SK-N-SH (cell line): ENCODE measurements around the gene FRMD3. TPM values are rescaled to one million over a fixed set of nuclear protein-coding genes. Genes with fewer than 3 reads are reported as not detected.
A peak's percentile ranks its signal among the peaks of the same experiment; 100 is the strongest.

ENCODE experiments used
- CTCF ChIA-PET: fragments of 300-600, 350-600 bp; formaldehyde crosslinking; extraction: SDS; loops from one replicate; lab custom pipeline; 2021; lab: Yijun Ruan, JAX
- POLR2A ChIA-PET: fragments of 350-600 bp; sonication (Branson Sonifier 250); formaldehyde crosslinking; extraction: SDS; loops from one replicate; lab custom pipeline; 2020; ENCODE audit warnings: antibody characterized with exemption, inconsistent platforms; lab: Yijun Ruan, JAX
- DNase-seq: peaks from one replicate; pipeline ENCODE4 v3.0.0; 2012
- H2AFZ ChIP-seq: fragments of 200-600 bp; sonication (generic); 2 replicates; pipeline ENCODE4 v1.8.1; 2016; ENCODE audit warnings: antibody characterized with exemption, mild to moderate bottlenecking, low read depth
- H3F3A ChIP-seq: fragments of 200-600 bp; sonication (generic); replicated peaks from 2 replicates; pipeline ENCODE3; 2016; ENCODE audit warnings: antibody characterized with exemption, mild to moderate bottlenecking; ENCODE audit not compliant: insufficient read depth
- H3K27ac ChIP-seq, 2 experiments: fragments of 200-500 bp in 1 of 2; fragments of 200-600 bp in 1 of 2; sonication (Bioruptor generic) in 1 of 2; sonication (generic), shearing (Covaris generic) in 1 of 2; 2 replicates each; pipeline versions ENCODE4 v1.5.1 to v1.6.1; 2014 to 2016; ENCODE audit warnings: low read depth in 2 of 2, inconsistent platforms in 1 of 2, low read length in 1 of 2, mild to moderate bottlenecking in 1 of 2, mixed read lengths in 1 of 2
- H3K27me3 ChIP-seq: fragments of 200-600 bp; sonication (generic), shearing (Covaris generic); 2 replicates; pipeline ENCODE4 v1.6.1; 2016; ENCODE audit warnings: mixed run types; ENCODE audit not compliant: insufficient read depth
- H3K36me3 ChIP-seq, 2 experiments: fragments of 200-500 bp in 1 of 2; fragments of 200-600 bp in 1 of 2; sonication (Bioruptor generic) in 1 of 2; sonication (generic) in 1 of 2; replicated peaks in 1 of 2; 2 replicates each; pipeline versions ENCODE3 to v1.5.1; 2014 to 2016; ENCODE audit warnings: low read length in 1 of 2, mild to moderate bottlenecking in 1 of 2; ENCODE audit not compliant: insufficient read depth in 2 of 2, control insufficient read depth in 1 of 2
- H3K4me1 ChIP-seq, 2 experiments: fragments of 200-500 bp in 1 of 2; fragments of 200-600 bp in 1 of 2; sonication (Bioruptor generic) in 1 of 2; sonication (generic), shearing (Covaris generic) in 1 of 2; 2 replicates each; pipeline versions ENCODE4 v1.5.1 to v1.6.1; 2014 to 2016; ENCODE audit warnings: low read depth in 1 of 2, low read length in 1 of 2, mixed run types in 1 of 2; ENCODE audit not compliant: insufficient read depth in 2 of 2, control insufficient read depth in 1 of 2
- H3K4me2 ChIP-seq: fragments of 200-600 bp; sonication (generic), shearing (Covaris generic); 2 replicates; pipeline ENCODE4 v1.6.1; 2017; ENCODE audit warnings: mixed run types
- H3K4me3 ChIP-seq, 2 experiments: fragments of 200-500 bp in 1 of 2; fragments of 200-600 bp in 1 of 2; sonication (Bioruptor generic) in 1 of 2; sonication (generic), shearing (Covaris generic) in 1 of 2; 2 replicates each; pipeline versions ENCODE4 v1.5.1 to v1.8.1; 2014 to 2016; ENCODE audit warnings: low read depth in 2 of 2, inconsistent platforms in 1 of 2, low read length in 1 of 2, mild to moderate bottlenecking in 1 of 2, mixed read lengths in 1 of 2, moderate library complexity in 1 of 2
- H3K79me2 ChIP-seq: fragments of 200-600 bp; sonication (generic); 2 replicates; pipeline ENCODE4 v1.8.1; 2017; ENCODE audit warnings: mild to moderate bottlenecking; ENCODE audit not compliant: insufficient read depth
- H3K9ac ChIP-seq: fragments of 200-600 bp; sonication (generic); 2 replicates; pipeline ENCODE4 v1.6.1; 2017; ENCODE audit warnings: mixed run types
- H3K9me2 ChIP-seq: fragments of 200-600 bp; sonication (generic); 2 replicates; pipeline ENCODE4 v1.6.1; 2017; ENCODE audit warnings: mixed run types
- H3K9me3 ChIP-seq: fragments of 200-600 bp; sonication (generic); 2 replicates; pipeline ENCODE4 v1.6.1; 2017; ENCODE audit warnings: mixed run types, mild to moderate bottlenecking, moderate library complexity
- H4K20me1 ChIP-seq: fragments of 200-600 bp; sonication (generic); 2 replicates; pipeline ENCODE4 v1.6.1; 2017; ENCODE audit warnings: mild to moderate bottlenecking, mixed run types; ENCODE audit not compliant: insufficient read depth
- CHD2 ChIP-seq: fragments of 150-350 bp; IDR thresholded peaks from 2 replicates; pipeline ENCODE4 v1.6.1; 2018; ENCODE audit warnings: low read length; ENCODE audit not compliant: partially characterized antibody
- CTCF ChIP-seq: fragments of 200-600 bp; sonication (generic); IDR thresholded peaks from 2 replicates; pipeline ENCODE4 v1.6.1; 2017; ENCODE audit warnings: antibody characterized with exemption, mild to moderate bottlenecking, moderate library complexity
- ELF1 ChIP-seq: IDR thresholded peaks from 2 replicates; pipeline ENCODE4 v1.4.0; 2012
- EP300 ChIP-seq, 2 experiments: IDR thresholded peaks; 2 replicates each; pipeline versions ENCODE4 v1.4.0 to v1.6.1; 2012; ENCODE audit warnings: borderline replicate concordance in 1 of 2, low read depth in 1 of 2, low read length in 1 of 2
- EZH2phosphoT487 ChIP-seq: fragments of 200-600 bp; sonication (generic); IDR thresholded peaks from 2 replicates; pipeline ENCODE4 v1.6.1; 2017; ENCODE audit warnings: low read depth, mixed run types, mild to moderate bottlenecking, antibody characterized with exemption, moderate library complexity, borderline replicate concordance
- FOXJ3 ChIP-seq: sonication (generic); formaldehyde crosslinking; IDR thresholded peaks from 2 replicates; pipeline ENCODE4 v1.5.1; 2020; ENCODE audit warnings: mild to moderate bottlenecking, missing genetic modification reagents
- GATA2 ChIP-seq: sonication (generic); formaldehyde crosslinking; IDR thresholded peaks from 2 replicates; pipeline ENCODE4 v1.5.0; 2020; ENCODE audit warnings: mild to moderate bottlenecking, missing genetic modification reagents
- IRF3 ChIP-seq: fragments of 150-350 bp; IDR thresholded peaks from 2 replicates; pipeline ENCODE4 v1.6.1; 2016; ENCODE audit warnings: mild to moderate bottlenecking, low read depth, low read length
- JUND ChIP-seq: IDR thresholded peaks from 2 replicates; pipeline ENCODE4 v1.4.0; 2012
- MEF2A ChIP-seq: IDR thresholded peaks from 2 replicates; pipeline ENCODE4 v1.4.0; 2012; ENCODE audit warnings: low read depth, borderline replicate concordance
- MXI1 ChIP-seq: IDR thresholded peaks from 2 replicates; pipeline ENCODE4 v1.6.1; 2012; ENCODE audit warnings: mild to moderate bottlenecking, low read depth, low read length, improper control_type of control experiment
- NFIC ChIP-seq: IDR thresholded peaks from 2 replicates; pipeline ENCODE4 v1.4.0; 2012; ENCODE audit warnings: borderline replicate concordance
- POLR2AphosphoS5 ChIP-seq: IDR thresholded peaks from 2 replicates; pipeline ENCODE4 v1.6.1; 2012; ENCODE audit warnings: low read depth, low read length
- RAD21 ChIP-seq: IDR thresholded peaks from 2 replicates; pipeline ENCODE4 v1.6.1; 2012; ENCODE audit warnings: mild to moderate bottlenecking, low read length
- RCOR1 ChIP-seq: fragments of 150-350 bp; IDR thresholded peaks from 2 replicates; pipeline ENCODE4 v1.6.1; 2017; ENCODE audit warnings: antibody characterized with exemption, low read length
- RXRA ChIP-seq: IDR thresholded peaks from 2 replicates; pipeline ENCODE4 v1.4.0; 2012; ENCODE audit warnings: low read depth, mild to moderate bottlenecking, borderline replicate concordance
- SMC3 ChIP-seq: IDR thresholded peaks from 2 replicates; pipeline ENCODE4 v1.6.1; 2012; ENCODE audit warnings: low read depth, low read length, improper control_type of control experiment
- YY1 ChIP-seq: IDR thresholded peaks from 2 replicates; pipeline ENCODE4 v1.4.0; 2012; ENCODE audit warnings: low read depth, mild to moderate bottlenecking
- WGBS: methylation state at CpG from one replicate; pipeline ENCODE4 v1.1.6; 2017; ENCODE audit warnings: low lambda C conversion rate; 5-methylcytosine and 5-hydroxymethylcytosine counted together
- polyA plus RNA-seq, 3 experiments: library from polyadenylated mRNA; depleted of rRNA; stranded (reverse); fragments of >200 nt; gene quantifications; 2 replicates each; pipeline ENCODE4 v1.2.3, GENCODE V29; 2012

FRMD3 gene
- polyA plus RNA-seq, 1 of the 3 experiments (the other 2 are of a cell fraction), result 0.89 TPM

- Histone ChIP-seq H3F3A (peaks cover 5% of the 10 kb centered on the region), H3K27me3 (no peaks in the 10 kb centered on the region), H3K4me1 (peaks cover 0 to 17% of the 10 kb centered on the region in 2 experiments; a peak in 3 of 4 replicates), H3K4me2 (peak overlapping the region; percentile 89), H3K36me3 (no peaks in the 10 kb centered on the region), H3K9me3 (no peaks in the 10 kb centered on the region), H3K4me3 (peak overlapping the region; percentile 80 to 83), H3K9ac (peak overlapping the region; percentile 47; the same call in 1 of the 2 replicates), H4K20me1 (no peaks in the 10 kb centered on the region), H3K79me2 (no peaks in the 10 kb centered on the region), H3K27ac (peak overlapping the region; percentile 57 to 93; a peak in 3 of 4 replicates), H3K9me2 (no peaks in the 10 kb centered on the region), H2AFZ (peak overlapping the region; percentile 96)
- TF ChIP-seq RCOR1, result 0 out of 2 replicates have a peak, but pooled peaks have one; percentile 47
- TF ChIP-seq RXRA, result no peak
- no peak for TF ChIP-seq JUND
- TF ChIP-seq RAD21, result peak; percentile 82
- TF ChIP-seq MEF2A, result no peak
- TF ChIP-seq SMC3, result peak; percentile 55
- TF ChIP-seq MXI1, result peak; percentile 59; the same call in 1 of the 2 replicates
- TF ChIP-seq IRF3, result no peak
- TF ChIP-seq CTCF, result peak; percentile 45
- 2% methylated on average over 29 of the region's 40 CpGs for WGBS
- ChIA-PET POLR2A (interaction anchor here (0.8 to 1.3 kb wide), 8 partner anchors 17 to 318 kb away, joined by 3 to 5 read pairs (median 4); partner anchors contain the start of gene FRMD3), CTCF (interaction anchor here (0.6 to 3.7 kb wide), 38 partner anchors 9 to 621 kb away, joined by 3 to 43 read pairs (median 3); partner anchors contain the start of gene FRMD3)
- peak; percentile 84 for DNase-seq
Observed at GRCh38 chr9:83219154-83219923, 318.9 kb downstream of the FRMD3 start.

- no peaks in the 10 kb centered on the region for H4K20me1 ChIP-seq
- no peaks in the 10 kb centered on the region for H3K36me3 ChIP-seq
- no peak for DNase-seq
- peak overlapping the region; percentile 96 for H2AFZ ChIP-seq
- peaks cover 0 to 17% of the 10 kb centered on the region in 2 experiments; a peak in 3 of 4 replicates for H3K4me1 ChIP-seq
- H3K27ac ChIP-seq, result no peak overlapping the region
- no peaks in the 10 kb centered on the region for H3K27me3 ChIP-seq
- H3K4me2 ChIP-seq, result peak overlapping the region; percentile 89
- H3K9ac ChIP-seq, result no peak overlapping the region; the same call in 1 of the 2 replicates
- no peaks in the 10 kb centered on the region for H3K9me2 ChIP-seq
- H3K79me2 ChIP-seq, result no peaks in the 10 kb centered on the region
- peaks cover 5% of the 10 kb centered on the region for H3F3A ChIP-seq
- TF ChIP-seq YY1, result no peak
- no peak for TF ChIP-seq POLR2AphosphoS5
- no peak for TF ChIP-seq ELF1
- TF ChIP-seq CTCF, result no peak
- no peak for TF ChIP-seq NFIC
- TF ChIP-seq EZH2phosphoT487, result no peak
- no peak for TF ChIP-seq FOXJ3 (CRISPR knock-in tag)
- TF ChIP-seq RAD21, result no peak
- no peak for TF ChIP-seq IRF3
- no peak for TF ChIP-seq GATA2 (CRISPR knock-in tag)
- TF ChIP-seq MEF2A, result no peak
- TF ChIP-seq CHD2, result no peak
- no peak for TF ChIP-seq EP300 (IDR thresholded peaks at IDR 0.05; ENCODE audit: borderline replicate concordance in 1 of 2, low read depth in 1 of 2, low read length in 1 of 2)
- ChIA-PET POLR2A (no interaction called here), CTCF (interaction anchor here (0.8 to 3.7 kb wide), 5 partner anchors 108 to 490 kb away, joined by 3 to 43 read pairs (median 3); partner anchors contain the start of gene FRMD3)
- H3K4me3 ChIP-seq, result peak overlapping the region; percentile 80 to 83
- no peaks in the 10 kb centered on the region for H3K9me3 ChIP-seq
- WGBS, result 50% methylated on average over 8 of the region's 11 CpGs
Observed at GRCh38 chr9:83218411-83219090, 319.6 kb downstream of the FRMD3 start.
